H9 (cell line): Measurements from ENCODE around the gene FAM174B. TPM values are rescaled to one million over a fixed set of nuclear protein-coding genes. Genes with fewer than 3 reads are reported as not detected.

Experiments
- DNase-seq: peaks from one replicate; pipeline ENCODE4 v3.0.0-alpha.2; 2017
- H2AFZ ChIP-seq: one replicate; pipeline ENCODE4 v1.6.1; 2013; ENCODE audit warnings: mild to moderate bottlenecking, low read length, control low read depth, moderate library complexity
- H2AK5ac ChIP-seq: 2 replicates; pipeline ENCODE4 v1.6.1; 2013; ENCODE audit warnings: low read length, control low read depth, mixed read lengths; ENCODE audit not compliant: insufficient read length
- H2BK120ac ChIP-seq: one replicate; pipeline ENCODE4 v1.6.1; 2013; ENCODE audit warnings: low read depth, mild to moderate bottlenecking, low read length, control low read depth, inconsistent platforms; ENCODE audit not compliant: poor library complexity, severe bottlenecking
- H2BK12ac ChIP-seq: 2 replicates; pipeline ENCODE4 v1.6.1; 2013; ENCODE audit warnings: low read length, control low read depth, mixed read lengths, low read depth; ENCODE audit not compliant: insufficient read length
- H2BK15ac ChIP-seq: 2 replicates; pipeline ENCODE4 v1.6.1; 2013; ENCODE audit warnings: low read depth, low read length, control low read depth
- H2BK20ac ChIP-seq: one replicate; pipeline ENCODE4 v1.6.1; 2013; ENCODE audit warnings: low read depth, mild to moderate bottlenecking, low read length, control low read depth, inconsistent platforms; ENCODE audit not compliant: poor library complexity, severe bottlenecking
- H2BK5ac ChIP-seq: 2 replicates; pipeline ENCODE4 v1.6.1; 2013; ENCODE audit warnings: low read length, control low read depth, mixed read lengths; ENCODE audit not compliant: insufficient read length
- H3K14ac ChIP-seq: 2 replicates; pipeline ENCODE4 v1.6.1; 2013; ENCODE audit warnings: low read length, control low read depth; ENCODE audit not compliant: insufficient read depth
- H3K18ac ChIP-seq: 2 replicates; pipeline ENCODE4 v1.6.1; 2013; ENCODE audit warnings: low read depth, mild to moderate bottlenecking, mixed read lengths, low read length, control low read depth; ENCODE audit not compliant: insufficient read length
- H3K23ac ChIP-seq: 2 replicates; pipeline ENCODE4 v1.6.1; 2013; ENCODE audit warnings: low read length, control low read depth, mixed read lengths, low read depth; ENCODE audit not compliant: insufficient read length
- H3K23me2 ChIP-seq: 2 replicates; pipeline ENCODE4 v1.6.1; 2013; ENCODE audit warnings: low read depth, mild to moderate bottlenecking, mixed read lengths, low read length, control low read depth; ENCODE audit not compliant: insufficient read length, poor library complexity, severe bottlenecking
- H3K27ac ChIP-seq: 2 replicates; pipeline ENCODE4 v1.5.1; 2013; ENCODE audit warnings: low read length, control low read depth, mixed read lengths, low read depth; ENCODE audit not compliant: insufficient read length
- H3K27me3 ChIP-seq: 2 replicates; pipeline ENCODE4 v1.6.1; 2013; ENCODE audit warnings: low read length, control low read depth, inconsistent platforms; ENCODE audit not compliant: insufficient read depth
- H3K4ac ChIP-seq: 2 replicates; pipeline ENCODE4 v1.6.1; 2013; ENCODE audit warnings: low read depth, mild to moderate bottlenecking, control low read depth, inconsistent platforms, low read length, moderate library complexity
- H3K4me1 ChIP-seq: 2 replicates; pipeline ENCODE4 v1.6.1; 2013; ENCODE audit warnings: low read length, control low read depth, inconsistent platforms; ENCODE audit not compliant: insufficient read depth
- H3K4me2 ChIP-seq: 2 replicates; pipeline ENCODE4 v1.6.1; 2013; ENCODE audit warnings: low read length, control low read depth, mixed read lengths; ENCODE audit not compliant: insufficient read length, insufficient read depth
- H3K56ac ChIP-seq: 2 replicates; pipeline ENCODE4 v1.6.1; 2013; ENCODE audit warnings: low read depth, mild to moderate bottlenecking, mixed read lengths, low read length, control low read depth; ENCODE audit not compliant: insufficient read length
- H3K79me1 ChIP-seq: 2 replicates; pipeline ENCODE4 v1.6.1; 2013; ENCODE audit warnings: low read depth, mild to moderate bottlenecking, moderate library complexity, low read length, control low read depth, inconsistent platforms; ENCODE audit not compliant: insufficient read depth, poor library complexity, severe bottlenecking
- H3K79me2 ChIP-seq: 2 replicates; pipeline ENCODE4 v1.6.1; 2013; ENCODE audit warnings: low read length, control low read depth, inconsistent platforms; ENCODE audit not compliant: insufficient read depth
- H3K9ac ChIP-seq: 2 replicates; pipeline ENCODE4 v1.6.1; 2013; ENCODE audit warnings: low read length, control low read depth, mixed read lengths; ENCODE audit not compliant: insufficient read length; ENCODE audit errors: extremely low read depth
- H3K9me3 ChIP-seq: one replicate; pipeline ENCODE4 v1.6.1; 2013; ENCODE audit warnings: low read depth, low read length, inconsistent platforms; ENCODE audit not compliant: control insufficient read depth
- H3T11ph ChIP-seq: one replicate; pipeline ENCODE4 v1.6.1; 2013; ENCODE audit warnings: mild to moderate bottlenecking, low read length, control low read depth, inconsistent platforms
- H4K20me1 ChIP-seq: one replicate; pipeline ENCODE4 v1.6.1; 2013; ENCODE audit not compliant: control insufficient read depth, insufficient read length, insufficient read depth
- H4K5ac ChIP-seq: 2 replicates; pipeline ENCODE4 v1.6.1; 2013; ENCODE audit warnings: low read depth, mild to moderate bottlenecking, mixed read lengths, low read length, control low read depth; ENCODE audit not compliant: insufficient read length
- H4K8ac ChIP-seq: replicated peaks from 2 replicates; pipeline ENCODE4 v1.6.1; 2013; ENCODE audit warnings: low read length, control low read depth, mixed read lengths, low read depth; ENCODE audit not compliant: insufficient read length
- H4K91ac ChIP-seq: 2 replicates; pipeline ENCODE4 v1.6.1; 2013; ENCODE audit warnings: low read depth, mild to moderate bottlenecking, moderate library complexity, mixed read lengths, low read length, control low read depth; ENCODE audit not compliant: insufficient read length
- H3K27ac Mint-ChIP-seq, 3 experiments: 2 replicates in 2 of 3; 3 replicates in 1 of 3; pipeline ENCODE4 v1.8.0; 2020 to 2021; ENCODE audit warnings: mixed read lengths in 3 of 3, mild to moderate bottlenecking in 1 of 3, moderate library complexity in 1 of 3
- H3K27me3 Mint-ChIP-seq: 2 replicates; pipeline ENCODE4 v1.8.0; 2021; ENCODE audit warnings: low read depth, mild to moderate bottlenecking, moderate library complexity, mixed read lengths
- H3K36me3 Mint-ChIP-seq, 3 experiments: 2 replicates in 2 of 3; 3 replicates in 1 of 3; pipeline ENCODE4 v1.8.0; 2020 to 2021; ENCODE audit warnings: low read depth in 3 of 3, mixed read lengths in 3 of 3; ENCODE audit not compliant: insufficient read depth in 1 of 3
- H3K4me1 Mint-ChIP-seq, 2 experiments: 2 replicates each; pipeline ENCODE4 v1.8.0; 2020; ENCODE audit warnings: mixed read lengths in 2 of 2
- H3K4me3 Mint-ChIP-seq, 2 experiments: 2 replicates in 1 of 2; 3 replicates in 1 of 2; pipeline ENCODE4 v1.8.0; 2020 to 2021; ENCODE audit warnings: mild to moderate bottlenecking in 2 of 2, mixed read lengths in 2 of 2, moderate library complexity in 1 of 2
- H3K9me3 Mint-ChIP-seq, 2 experiments: 2 replicates in 1 of 2; 3 replicates in 1 of 2; pipeline ENCODE4 v1.8.0; 2020; ENCODE audit warnings: mild to moderate bottlenecking in 2 of 2, mixed read lengths in 2 of 2, moderate library complexity in 1 of 2
- CTCF ChIP-seq: fragments of 200-600 bp; sonication (generic); conservative IDR thresholded peaks from 3 replicates; pipeline ENCODE4 v1.8.0; 2021; ENCODE audit warnings: antibody characterized with exemption, mild to moderate bottlenecking
- WGBS: extraction: QIAGEN DNeasy Blood & Tissue Kit; methylation state at CpG from one replicate; pipeline ENCODE4 v1.1.7; 2013; ENCODE audit warnings: missing lambda C conversion rate, low lambda C conversion rate, mixed read lengths; ENCODE audit not compliant: insufficient read length; ENCODE audit errors: extremely low coverage; 5-methylcytosine and 5-hydroxymethylcytosine counted together
- total RNA-seq: library from RNA; stranded (reverse); gene quantifications from 2 replicates; pipeline ENCODE4 v1.2.1, GENCODE V29; 2021

Gene FAM174B
- total RNA-seq, 1 experiment from 2014 or later: 38.0 TPM

- no peaks in the 10 kb centered on the region for H3K27me3 ChIP-seq
- H2BK20ac ChIP-seq: no peak overlapping the region
- H3K23ac ChIP-seq: no peak overlapping the region
- H3T11ph ChIP-seq: no peak overlapping the region
- no peak overlapping the region for H4K5ac ChIP-seq
- WGBS: no CpG with 5 or more reads among the region's 19 CpGs
- no peaks in the 10 kb centered on the region for H3K79me2 ChIP-seq
- H3K9me3 ChIP-seq: no peaks in the 10 kb centered on the region
- TF ChIP-seq CTCF: no peak
- Mint-ChIP-seq H3K4me1 (peaks cover 2 to 6% of the 10 kb centered on the region in 2 experiments; a peak in 2 of 4 replicates), H3K36me3 (peaks cover 0 to 18% (median 1%) of the 10 kb centered on the region in 3 experiments; a peak in 3 of 7 replicates), H3K4me3 (no peak overlapping the region), H3K27me3 (peaks cover 12% of the 10 kb centered on the region), H3K9me3 (peaks cover 13 to 15% of the 10 kb centered on the region in 2 experiments; a peak in 4 of 5 replicates), H3K27ac (no peak overlapping the region; a peak in 1 of 7 replicates)
- no peak overlapping the region for H3K9ac ChIP-seq
- H3K79me1 ChIP-seq: no peaks in the 10 kb centered on the region
- no peak overlapping the region for H3K56ac ChIP-seq
- no peak overlapping the region for H2BK15ac ChIP-seq
- H3K4me1 ChIP-seq: no peaks in the 10 kb centered on the region
- H3K4me2 ChIP-seq: no peak overlapping the region
- H3K4ac ChIP-seq: no peak overlapping the region
- no peaks in the 10 kb centered on the region for H3K23me2 ChIP-seq
- H4K20me1 ChIP-seq: no peaks in the 10 kb centered on the region
- no peak overlapping the region for H3K14ac ChIP-seq
- no peak overlapping the region for H4K91ac ChIP-seq
- H4K8ac ChIP-seq: no peak overlapping the region
- H2AFZ ChIP-seq: no peak overlapping the region
- H2BK12ac ChIP-seq: no peak overlapping the region
- no peak overlapping the region for H2BK5ac ChIP-seq
- no peak overlapping the region for H3K27ac ChIP-seq
- no peak overlapping the region for H2BK120ac ChIP-seq
- no peak overlapping the region for H2AK5ac ChIP-seq
- DNase-seq: no peak
- H3K18ac ChIP-seq: no peak overlapping the region
Observed at GRCh38 chr15:92583096-92584034, 72.2 kb downstream of the FAM174B start.
